Panc1 (cell line): Measurements from ENCODE around the gene SHISA7. TPM values are rescaled to one million over a fixed set of nuclear protein-coding genes. Genes with fewer than 3 reads are reported as not detected.

Source experiments
- ATAC-seq: fragments of 200-7000 bp; cut with Tn5 transposase; 2 replicates; pipeline ENCODE4 v1.9.1; 2020; ENCODE audit warnings: mild to moderate bottlenecking, moderate library complexity
- BruUV-seq: library from RNA; stranded (reverse); fragments of 400-500 nt; replicated peaks from 2 replicates; lab custom pipeline; 2021; lab: Mats Ljungman, UMichigan
- CTCF ChIA-PET: fragments of 300-600 bp; sonication (Branson Sonifier 250); formaldehyde crosslinking; loops from one replicate; lab custom pipeline; 2022; ENCODE audit warnings: antibody characterized with exemption; lab: Charles Lee
- POLR2A ChIA-PET: fragments of 300-600 bp; sonication (Branson Sonifier 250); formaldehyde crosslinking; loops from one replicate; lab custom pipeline; 2022; ENCODE audit warnings: antibody characterized with exemption; lab: Charles Lee
- DNase-seq: peaks from one replicate; pipeline ENCODE4 v3.0.0-alpha.2; 2010; ENCODE audit warnings: low read depth, low spot score
- H3K27ac ChIP-seq: 2 replicates; pipeline ENCODE4 v1.5.1; 2011; ENCODE audit warnings: mild to moderate bottlenecking, low read length, inconsistent platforms
- H3K27me3 ChIP-seq: fragments of 200-500 bp; sonication (Bioruptor generic); 2 replicates; pipeline ENCODE4 v1.6.0; 2014; ENCODE audit warnings: low read length, inconsistent platforms; ENCODE audit not compliant: control insufficient read depth, insufficient read depth
- H3K36me3 ChIP-seq: fragments of 200-500 bp; sonication (Bioruptor generic); 2 replicates; pipeline ENCODE4 v1.5.1; 2014; ENCODE audit warnings: inconsistent platforms, mild to moderate bottlenecking, low read length, moderate library complexity; ENCODE audit not compliant: control insufficient read depth, insufficient read depth
- H3K4me1 ChIP-seq: 2 replicates; pipeline ENCODE4 v1.5.1; 2011; ENCODE audit warnings: inconsistent platforms, mild to moderate bottlenecking, low read length, moderate library complexity; ENCODE audit not compliant: control insufficient read depth, insufficient read depth
- H3K4me3 ChIP-seq, 2 experiments: 2 replicates each; pipeline ENCODE4 v1.5.1; 2011 to 2012; ENCODE audit warnings: low read depth in 2 of 2, low read length in 2 of 2, mild to moderate bottlenecking in 2 of 2, inconsistent platforms in 1 of 2, moderate library complexity in 1 of 2
- H3K9me3 ChIP-seq: fragments of 200-500 bp; sonication (Bioruptor generic); 2 replicates; pipeline ENCODE4 v1.5.1; 2014; ENCODE audit warnings: low read depth, mild to moderate bottlenecking, inconsistent platforms, low read length, moderate library complexity; ENCODE audit not compliant: control insufficient read depth, insufficient read depth
- CTCF ChIP-seq: fragments of 450-650 bp; IDR thresholded peaks from 2 replicates; pipeline ENCODE4 v1.5.1; 2017; ENCODE audit warnings: mild to moderate bottlenecking
- POLR2AphosphoS5 ChIP-seq: IDR thresholded peaks from 2 replicates; pipeline ENCODE4 v1.6.1; 2012; ENCODE audit warnings: mild to moderate bottlenecking, low read depth, low read length, moderate library complexity
- REST ChIP-seq, 2 experiments: IDR thresholded peaks; 2 replicates each; pipeline ENCODE4 v1.6.1; 2011 to 2012; ENCODE audit warnings: low read depth in 2 of 2, control low read depth in 1 of 2, low read length in 1 of 2, mild to moderate bottlenecking in 1 of 2, moderate library complexity in 1 of 2; ENCODE audit not compliant: insufficient read depth in 1 of 2
- SIN3A ChIP-seq: IDR thresholded peaks from 2 replicates; pipeline ENCODE4 v1.6.1; 2012; ENCODE audit warnings: low read depth, mild to moderate bottlenecking, low read length, moderate library complexity, borderline replicate concordance; ENCODE audit not compliant: insufficient read depth
- TCF7L2 ChIP-seq: IDR thresholded peaks from 2 replicates; pipeline ENCODE4 v1.6.1; 2011; ENCODE audit warnings: mild to moderate bottlenecking, low read depth, low read length, inconsistent platforms
- in situ Hi-C: cut with HindIII; loops from 2 replicates; pipeline ENCODE4 v1.10.0; 2016; ENCODE audit warnings: low sequenced_read_pairs, low pct_unique_long_range_greater_than_20kb
- intact Hi-C: fragments of 100-400 bp; cut with micrococcal nuclease; formaldehyde crosslinking; loops from one replicate; pipeline ENCODE4 v1.10.0; 2022; ENCODE audit not compliant: unreplicated experiment
- total RNA-seq: library from RNA; stranded (reverse); gene quantifications from one replicate; pipeline ENCODE4 v1.2.1, GENCODE V29; 2021; ENCODE audit not compliant: unreplicated experiment

The SHISA7 gene
- total RNA-seq, 1 experiment from 2014 or later: 0.03 TPM

- ChIA-PET CTCF (interaction anchor here (2.0 kb wide), 1 partner anchor 16 kb away, joined by 7 read pairs; no protein-coding TSS in a partner anchor), POLR2A (no interaction called here)
- no peak for DNase-seq
- no peak for ATAC-seq
- in situ Hi-C loops: no loop called here
- Histone ChIP-seq H3K9me3 (no peaks in the 10 kb centered on the region), H3K27me3 (no peaks in the 10 kb centered on the region), H3K36me3 (peaks cover 3% of the 10 kb centered on the region; the same call in 1 of the 2 replicates), H3K27ac (peak within 1 kb of the TSS; percentile 94), H3K4me1 (peaks cover 75% of the 10 kb centered on the region), H3K4me3 (peak within 1 kb of the TSS; percentile 51 to 67)
- no TSS peak for BruUV-seq
- intact Hi-C loops: no loop called here
- TF ChIP-seq POLR2AphosphoS5: no peak; the same call in 1 of the 2 replicates
- TF ChIP-seq TCF7L2: no peak
- no peak for TF ChIP-seq SIN3A
- no peak for TF ChIP-seq REST (IDR thresholded peaks at IDR 0.05; ENCODE audit: insufficient read depth in 1 of 2, low read depth in 2 of 2, low read length in 1 of 2)
- no peak for TF ChIP-seq CTCF
These were observed 45.0 kb upstream of the SHISA7 start, which contains the start of gene SSC5D for GRCh38 chr19:55487924-55488687. SSC5D (plus strand) TSS chr19:55488436; CDS start chr19:55488590, 154 bp downstream.

- H3K4me3 ChIP-seq: peak overlapping the region; percentile 51 to 67
- BruUV-seq: TSS peak; percentile 92
- intact Hi-C loops: no loop called here
- DNase-seq (no peak), ATAC-seq (peak; percentile 54)
- ChIA-PET POLR2A (interaction anchor here (0.5 kb wide), 1 partner anchor 87 kb away, joined by 8 read pairs; no protein-coding TSS in a partner anchor), CTCF (interaction anchor here (0.6 to 2.0 kb wide), 4 partner anchors 17 to 43 kb away, joined by 3 to 7 read pairs (median 4); no protein-coding TSS in a partner anchor)
- peaks cover 3% of the 10 kb centered on the region; the same call in 1 of the 2 replicates for H3K36me3 ChIP-seq
- in situ Hi-C loops: no loop called here
- H3K9me3 ChIP-seq: no peaks in the 10 kb centered on the region
- peak overlapping the region; percentile 94 for H3K27ac ChIP-seq
- H3K27me3 ChIP-seq: no peaks in the 10 kb centered on the region
- TF ChIP-seq POLR2AphosphoS5 (peak; percentile 44), TCF7L2 (no peak), SIN3A (no peak)
- peaks cover 67% of the 10 kb centered on the region for H3K4me1 ChIP-seq
These were observed 44.1 kb upstream of the SHISA7 start for GRCh38 chr19:55486971-55487923.
